ENCODE measurements around the gene MAPK8IP1.

The MAPK8IP1 gene

DNA sequence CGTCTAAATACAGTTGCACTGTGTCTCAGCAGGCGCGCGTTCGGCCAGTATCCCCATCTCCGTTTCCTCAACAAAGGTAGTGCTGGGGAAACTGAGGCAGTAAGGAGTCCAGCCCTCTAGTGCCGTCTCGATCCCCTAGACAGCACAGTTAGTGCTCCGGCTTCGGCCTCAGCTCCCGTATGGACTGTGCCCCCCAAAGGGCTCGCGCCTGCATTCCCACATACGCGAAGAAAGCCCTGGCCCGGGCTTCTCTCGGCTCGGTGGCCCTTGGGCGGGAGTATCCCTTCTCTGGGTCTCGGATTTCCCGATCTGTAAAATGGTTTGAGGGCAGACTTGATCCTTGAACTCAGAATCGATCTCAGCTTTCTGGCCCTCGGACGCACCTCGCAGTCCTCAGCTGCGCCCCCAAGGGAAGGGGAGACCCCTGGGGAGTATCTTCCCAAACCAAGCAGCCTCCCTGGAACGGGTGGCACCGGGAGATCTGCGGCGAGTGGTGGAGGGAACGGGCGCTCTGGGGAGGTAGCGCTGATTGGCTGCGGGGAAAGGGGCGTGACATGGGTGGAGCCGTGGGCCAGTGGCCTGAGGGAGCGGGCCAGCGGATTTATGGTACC lies 33.0 kb downstream of the MAPK8IP1 start (continued):
- TF ChIP-seq ZNF530 (tag by site-specific recombination; IDR thresholded peaks at IDR 0.05; ENCODE audit: low read depth) (no peak), ZBTB7A (tag by site-specific recombination; IDR thresholded peaks at IDR 0.05; ENCODE audit: low read depth) (no peak), REST (tag by site-specific recombination; IDR thresholded peaks at IDR 0.05) (no peak), ZBTB17 (tag by site-specific recombination; IDR thresholded peaks at IDR 0.05) (peak; percentile 77), ZNF610 (tag by site-specific recombination; IDR thresholded peaks at IDR 0.05; ENCODE audit: borderline replicate concordance) (no peak), ZFP69B (tag by site-specific recombination; IDR thresholded peaks at IDR 0.05) (no peak), HOXD13 (CRISPR knock-in tag; IDR thresholded peaks at IDR 0.05; ENCODE audit: borderline replicate concordance) (no peak), ZNF211 (tag by site-specific recombination; IDR thresholded peaks at IDR 0.05; ENCODE audit: low read depth) (no peak), ZNF707 (tag by site-specific recombination; IDR thresholded peaks at IDR 0.05) (no peak), ZIC2 (tag by site-specific recombination; IDR thresholded peaks at IDR 0.05) (peak; percentile 50)
- TF ChIP-seq, protein P1, sequence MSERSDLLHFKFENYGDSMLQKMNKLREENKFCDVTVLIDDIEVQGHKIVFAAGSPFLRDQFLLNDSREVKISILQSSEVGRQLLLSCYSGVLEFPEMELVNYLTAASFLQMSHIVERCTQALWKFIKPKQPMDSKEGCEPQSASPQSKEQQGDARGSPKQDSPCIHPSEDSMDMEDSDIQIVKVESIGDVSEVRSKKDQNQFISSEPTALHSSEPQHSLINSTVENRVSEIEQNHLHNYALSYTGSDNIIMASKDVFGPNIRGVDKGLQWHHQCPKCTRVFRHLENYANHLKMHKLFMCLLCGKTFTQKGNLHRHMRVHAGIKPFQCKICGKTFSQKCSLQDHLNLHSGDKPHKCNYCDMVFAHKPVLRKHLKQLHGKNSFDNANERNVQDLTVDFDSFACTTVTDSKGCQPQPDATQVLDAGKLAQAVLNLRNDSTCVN (tag by site-specific recombination; optimal IDR thresholded peaks at IDR 0.05), result no peak

GRCh38 chr11:45918962-45919675 lies 33.7 kb downstream of the MAPK8IP1 start:
- Histone ChIP-seq H3K27ac (ENCODE audit: extremely low read depth, low read depth, low read length) (peak overlapping the region; percentile 46; the same call in 1 of the 2 replicates), H3K36me3 (ENCODE audit: control insufficient read depth in 2 of 2, insufficient read depth in 1 of 2, low read length in 2 of 2) (peaks cover 0 to 22% of the 10 kb centered on the region in 2 experiments; a peak in 1 of 3 replicates), H3K9me3 (ENCODE audit: control insufficient read depth, insufficient read depth, low read depth, low read length) (no peaks in the 10 kb centered on the region), H3K4me3 (ENCODE audit: low read depth, low read length) (no peak overlapping the region), H3K4me1 (ENCODE audit: control insufficient read depth, insufficient read depth, low read length) (no peaks in the 10 kb centered on the region; the same call in 1 of the 2 replicates)
- TF ChIP-seq ZNF664 (tag by site-specific recombination; IDR thresholded peaks at IDR 0.05) (peak; percentile 42; the same call in 1 of the 2 replicates), ZNF544 (tag by site-specific recombination; IDR thresholded peaks at IDR 0.05) (no peak), ZNF140 (tag by site-specific recombination; IDR thresholded peaks at IDR 0.05) (no peak), SP3 (tag by site-specific recombination; IDR thresholded peaks at IDR 0.05) (0 out of 2 replicates have a peak, but pooled peaks have one; percentile 0)
- CTCF ChIA-PET, result interaction anchor here (0.9 to 1.5 kb wide), 3 partner anchors 11 to 87 kb away, joined by 3 read pairs; no protein-coding TSS in a partner anchor
- POLR2A ChIA-PET, result interaction anchor here (1.3 to 1.4 kb wide), 2 partner anchors 10 to 72 kb away, joined by 6 to 10 read pairs; partner anchors contain the start of gene CRY2

- Histone ChIP-seq H3K36me3 (ENCODE audit: control insufficient read depth in 2 of 2, insufficient read depth in 1 of 2, low read length in 2 of 2) (peaks cover 0 to 14% of the 10 kb centered on the region in 2 experiments; a peak in 1 of 3 replicates), H3K4me3 (ENCODE audit: low read depth, low read length) (no peak overlapping the region), H3K9me3 (ENCODE audit: control insufficient read depth, insufficient read depth, low read depth, low read length) (no peaks in the 10 kb centered on the region), H3K4me1 (ENCODE audit: control insufficient read depth, insufficient read depth, low read length) (no peaks in the 10 kb centered on the region; the same call in 1 of the 2 replicates), H3K27ac (ENCODE audit: extremely low read depth, low read depth, low read length) (no peak overlapping the region)
- POLR2A ChIA-PET, result no interaction called here
- CTCF ChIA-PET, result interaction anchor here (0.9 kb wide), 1 partner anchor 86 kb away, joined by 3 read pairs; no protein-coding TSS in a partner anchor
- TF ChIP-seq ZFP3 (tag by site-specific recombination; IDR thresholded peaks at IDR 0.05; ENCODE audit: low read depth), result no peak
- TF ChIP-seq GFI1B (tag by site-specific recombination; IDR thresholded peaks at IDR 0.05), result no peak
- no peak for TF ChIP-seq RBAK (tag by site-specific recombination; IDR thresholded peaks at IDR 0.05)
- TF ChIP-seq ZNF548 (tag by site-specific recombination; IDR thresholded peaks at IDR 0.05), result no peak
- no peak for TF ChIP-seq ZBTB48 (tag by site-specific recombination; IDR thresholded peaks at IDR 0.05)
- peak; percentile 29; the same call in 1 of the 2 replicates for TF ChIP-seq ZNF335 (tag by site-specific recombination; conservative IDR thresholded peaks at IDR 0.05)
- TF ChIP-seq, protein P2, sequence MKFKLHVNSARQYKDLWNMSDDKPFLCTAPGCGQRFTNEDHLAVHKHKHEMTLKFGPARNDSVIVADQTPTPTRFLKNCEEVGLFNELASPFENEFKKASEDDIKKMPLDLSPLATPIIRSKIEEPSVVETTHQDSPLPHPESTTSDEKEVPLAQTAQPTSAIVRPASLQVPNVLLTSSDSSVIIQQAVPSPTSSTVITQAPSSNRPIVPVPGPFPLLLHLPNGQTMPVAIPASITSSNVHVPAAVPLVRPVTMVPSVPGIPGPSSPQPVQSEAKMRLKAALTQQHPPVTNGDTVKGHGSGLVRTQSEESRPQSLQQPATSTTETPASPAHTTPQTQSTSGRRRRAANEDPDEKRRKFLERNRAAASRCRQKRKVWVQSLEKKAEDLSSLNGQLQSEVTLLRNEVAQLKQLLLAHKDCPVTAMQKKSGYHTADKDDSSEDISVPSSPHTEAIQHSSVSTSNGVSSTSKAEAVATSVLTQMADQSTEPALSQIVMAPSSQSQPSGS (tag by site-specific recombination; IDR thresholded peaks at IDR 0.05; ENCODE audit: low read depth), result no peak
- no peak for TF ChIP-seq ZNF747 (tag by site-specific recombination; IDR thresholded peaks at IDR 0.05)
- TF ChIP-seq, protein P3, sequence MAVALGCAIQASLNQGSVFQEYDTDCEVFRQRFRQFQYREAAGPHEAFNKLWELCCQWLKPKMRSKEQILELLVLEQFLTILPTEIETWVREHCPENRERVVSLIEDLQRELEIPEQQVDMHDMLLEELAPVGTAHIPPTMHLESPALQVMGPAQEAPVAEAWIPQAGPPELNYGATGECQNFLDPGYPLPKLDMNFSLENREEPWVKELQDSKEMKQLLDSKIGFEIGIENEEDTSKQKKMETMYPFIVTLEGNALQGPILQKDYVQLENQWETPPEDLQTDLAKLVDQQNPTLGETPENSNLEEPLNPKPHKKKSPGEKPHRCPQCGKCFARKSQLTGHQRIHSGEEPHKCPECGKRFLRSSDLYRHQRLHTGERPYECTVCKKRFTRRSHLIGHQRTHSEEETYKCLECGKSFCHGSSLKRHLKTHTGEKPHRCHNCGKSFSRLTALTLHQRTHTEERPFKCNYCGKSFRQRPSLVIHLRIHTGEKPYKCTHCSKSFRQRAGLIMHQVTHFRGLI (tag by site-specific recombination; IDR thresholded peaks at IDR 0.05), result 0 out of 2 replicates have a peak, but pooled peaks have one; percentile 18
Observed at GRCh38 chr11:45919806-45920530, 34.5 kb downstream of the MAPK8IP1 start.

All from HEK293 (cell line).